ENCODE data around the gene PIBF1. TPM values are rescaled to one million over a fixed set of nuclear protein-coding genes. Genes with fewer than 3 reads are reported as not detected.

Gene PIBF1
- total RNA-seq, 1 donor from 2014 or later: 16.9 TPM

DNA sequence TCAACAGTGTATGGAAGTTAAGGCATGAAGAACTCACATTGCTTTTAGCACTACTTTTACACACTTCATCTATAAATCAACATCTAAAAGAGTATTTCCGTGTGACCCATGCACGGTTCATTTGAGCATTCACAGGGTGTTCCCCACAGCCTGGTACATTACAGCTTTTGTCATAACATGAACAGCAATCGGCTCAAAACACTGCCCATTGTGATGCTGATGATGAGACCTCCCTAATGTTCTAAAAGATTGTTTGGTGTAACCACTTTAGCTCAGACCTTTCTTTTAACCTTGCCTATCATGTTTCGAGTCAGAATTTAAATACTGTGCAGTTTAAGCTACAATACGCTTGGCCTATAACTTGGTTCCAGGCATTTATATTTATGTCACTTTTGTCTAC lies 272.8 kb downstream of the PIBF1 start:
- Histone ChIP-seq H3K27ac (no peak overlapping the region), H3K4me3 (no peak overlapping the region), H3K36me3 (no peaks in the 10 kb centered on the region), H3K9me3 (no peaks in the 10 kb centered on the region), H3K27me3 (no peaks in the 10 kb centered on the region), H3K4me1 (peaks cover 7% of the 10 kb centered on the region)
- intact Hi-C loops (cut with DNase I): no loop called here
- no peak for DNase-seq (ENCODE audit: extremely low spot score in 2 of 2)
- no peak for TF ChIP-seq POLR2A (IDR thresholded peaks at IDR 0.05)
- TF ChIP-seq, protein P1, sequence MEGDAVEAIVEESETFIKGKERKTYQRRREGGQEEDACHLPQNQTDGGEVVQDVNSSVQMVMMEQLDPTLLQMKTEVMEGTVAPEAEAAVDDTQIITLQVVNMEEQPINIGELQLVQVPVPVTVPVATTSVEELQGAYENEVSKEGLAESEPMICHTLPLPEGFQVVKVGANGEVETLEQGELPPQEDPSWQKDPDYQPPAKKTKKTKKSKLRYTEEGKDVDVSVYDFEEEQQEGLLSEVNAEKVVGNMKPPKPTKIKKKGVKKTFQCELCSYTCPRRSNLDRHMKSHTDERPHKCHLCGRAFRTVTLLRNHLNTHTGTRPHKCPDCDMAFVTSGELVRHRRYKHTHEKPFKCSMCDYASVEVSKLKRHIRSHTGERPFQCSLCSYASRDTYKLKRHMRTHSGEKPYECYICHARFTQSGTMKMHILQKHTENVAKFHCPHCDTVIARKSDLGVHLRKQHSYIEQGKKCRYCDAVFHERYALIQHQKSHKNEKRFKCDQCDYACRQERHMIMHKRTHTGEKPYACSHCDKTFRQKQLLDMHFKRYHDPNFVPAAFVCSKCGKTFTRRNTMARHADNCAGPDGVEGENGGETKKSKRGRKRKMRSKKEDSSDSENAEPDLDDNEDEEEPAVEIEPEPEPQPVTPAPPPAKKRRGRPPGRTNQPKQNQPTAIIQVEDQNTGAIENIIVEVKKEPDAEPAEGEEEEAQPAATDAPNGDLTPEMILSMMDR (IDR thresholded peaks at IDR 0.05): no peak
- TF ChIP-seq POLR2AphosphoS5 (IDR thresholded peaks at IDR 0.05; ENCODE audit: insufficient read depth in 1 of 2, low read depth in 1 of 2): no peak

DNA sequence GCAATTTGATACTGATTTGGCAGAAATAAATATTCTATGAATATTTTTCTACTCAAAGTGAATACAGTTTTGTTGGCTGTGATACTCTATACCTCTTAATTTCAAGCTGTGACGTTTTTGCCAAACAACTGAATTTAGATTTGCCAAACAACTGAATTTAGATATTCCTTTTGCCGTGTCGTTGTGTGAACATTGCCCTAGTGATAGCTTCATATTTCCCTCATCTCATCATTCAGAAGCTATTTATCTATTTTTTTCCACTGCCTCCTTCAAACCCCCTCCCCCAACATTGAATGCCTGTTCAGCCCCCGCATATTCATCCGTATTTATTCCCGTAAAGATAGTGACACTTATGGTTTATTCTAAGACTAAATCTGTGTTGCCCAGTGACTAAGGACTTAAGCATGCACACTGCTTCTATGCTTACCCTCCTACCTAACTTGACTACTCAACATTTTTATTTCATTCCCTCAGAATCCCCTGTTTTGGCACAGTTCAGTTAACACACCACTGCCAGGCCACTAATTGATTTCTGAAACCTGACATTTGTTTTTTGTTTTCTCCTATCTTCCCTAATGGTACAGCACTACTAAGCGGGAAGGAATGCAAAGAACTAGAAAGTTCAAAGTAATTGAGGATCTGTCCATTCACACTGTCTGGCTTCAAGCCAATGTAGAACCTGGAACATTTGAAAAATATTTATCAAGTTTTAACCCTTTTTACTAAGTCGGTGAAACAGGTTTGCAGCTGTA lies 274.1 kb downstream of the PIBF1 start:
- no peaks in the 10 kb centered on the region for H3K9me3 ChIP-seq
- H3K27me3 ChIP-seq: no peaks in the 10 kb centered on the region
- intact Hi-C loops (cut with DNase I): no loop called here
- DNase-seq (ENCODE audit: extremely low spot score in 2 of 2): no peak
- no peak overlapping the region for H3K27ac ChIP-seq
- no peaks in the 10 kb centered on the region for H3K36me3 ChIP-seq
- no peak overlapping the region for H3K4me3 ChIP-seq
- peaks cover 7% of the 10 kb centered on the region for H3K4me1 ChIP-seq
- TF ChIP-seq, protein P1 (IDR thresholded peaks at IDR 0.05): no peak
- TF ChIP-seq POLR2A (IDR thresholded peaks at IDR 0.05): no peak
- TF ChIP-seq POLR2AphosphoS5 (IDR thresholded peaks at IDR 0.05; ENCODE audit: insufficient read depth in 1 of 2, low read depth in 1 of 2): no peak

DNA sequence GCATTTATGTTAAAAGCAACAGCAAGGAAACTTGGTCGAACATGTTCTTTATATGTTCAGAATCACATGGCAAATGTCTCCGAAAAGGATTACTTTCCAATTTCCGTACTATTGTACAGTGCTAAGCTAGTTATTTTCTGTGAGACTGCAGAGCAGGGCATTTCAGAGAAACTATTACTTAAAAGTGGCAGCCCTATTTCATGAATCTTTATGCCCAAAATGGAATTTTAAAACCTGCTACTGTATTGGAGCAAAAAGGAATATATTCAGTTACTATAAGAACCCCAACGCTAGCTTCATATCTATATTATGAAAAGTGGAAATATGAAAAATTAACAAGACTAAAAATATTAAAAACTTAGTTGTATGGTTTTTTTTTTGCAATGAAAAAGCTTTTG lies 274.6 kb downstream of the PIBF1 start:
- intact Hi-C loops (cut with DNase I): no loop called here
- Histone ChIP-seq H3K9me3 (no peaks in the 10 kb centered on the region), H3K27me3 (no peaks in the 10 kb centered on the region), H3K27ac (no peak overlapping the region), H3K4me1 (peaks cover 7% of the 10 kb centered on the region), H3K36me3 (no peaks in the 10 kb centered on the region), H3K4me3 (no peak overlapping the region)
- TF ChIP-seq, protein P1 (IDR thresholded peaks at IDR 0.05): no peak
- TF ChIP-seq POLR2AphosphoS5 (IDR thresholded peaks at IDR 0.05; ENCODE audit: insufficient read depth in 1 of 2, low read depth in 1 of 2) (no peak), POLR2A (IDR thresholded peaks at IDR 0.05) (no peak)
- DNase-seq (ENCODE audit: extremely low spot score in 2 of 2): no peak

DNA sequence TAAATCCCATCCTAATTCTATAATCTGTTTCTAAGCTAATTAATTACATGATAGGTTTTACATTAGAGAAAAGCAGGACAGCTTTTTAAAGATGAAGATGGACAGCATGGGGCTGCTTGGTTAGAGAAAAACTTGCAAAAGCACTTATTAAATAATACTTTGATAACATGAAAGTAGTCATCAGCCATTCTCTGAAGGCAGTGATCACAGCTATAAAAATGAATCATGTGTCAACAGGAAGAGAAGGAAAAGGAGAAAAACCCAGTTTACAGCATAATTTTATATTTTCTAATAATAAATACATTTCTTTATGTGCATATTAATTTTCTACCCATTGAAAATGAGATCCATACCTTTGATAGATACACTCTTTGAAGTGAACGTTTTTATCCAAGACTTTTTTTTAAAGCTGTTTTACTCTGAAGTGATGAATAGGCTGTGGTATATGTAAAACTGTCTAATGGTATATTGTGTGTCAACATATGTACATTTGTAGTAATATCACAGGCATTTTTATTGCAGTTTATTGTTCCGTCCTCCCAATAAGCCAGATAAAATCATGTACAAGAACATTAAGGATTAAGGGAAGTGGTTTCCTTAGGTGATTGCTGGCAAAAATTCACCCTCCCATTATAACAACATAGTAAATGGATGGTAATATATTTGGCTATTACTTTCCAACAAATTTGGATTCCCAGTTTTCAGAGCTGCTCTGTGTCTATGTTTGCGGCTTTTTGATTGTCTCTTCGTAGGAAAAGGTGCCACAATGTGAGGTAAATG lies 275.5 kb downstream of the PIBF1 start:
- Histone ChIP-seq H3K27ac (no peak overlapping the region), H3K36me3 (no peaks in the 10 kb centered on the region), H3K9me3 (no peaks in the 10 kb centered on the region), H3K27me3 (no peaks in the 10 kb centered on the region), H3K4me3 (peak overlapping the region in 1 of 2 donors; percentile 73), H3K4me1 (peaks cover 7% of the 10 kb centered on the region)
- intact Hi-C loops (cut with DNase I): no loop called here
- DNase-seq (ENCODE audit: extremely low spot score in 2 of 2): no peak
- TF ChIP-seq POLR2AphosphoS5 (IDR thresholded peaks at IDR 0.05; ENCODE audit: insufficient read depth in 1 of 2, low read depth in 1 of 2) (peak in 1 of 2 donors; percentile 27), POLR2A (IDR thresholded peaks at IDR 0.05) (no peak)
- TF ChIP-seq, protein P1 (IDR thresholded peaks at IDR 0.05): no peak

DNA sequence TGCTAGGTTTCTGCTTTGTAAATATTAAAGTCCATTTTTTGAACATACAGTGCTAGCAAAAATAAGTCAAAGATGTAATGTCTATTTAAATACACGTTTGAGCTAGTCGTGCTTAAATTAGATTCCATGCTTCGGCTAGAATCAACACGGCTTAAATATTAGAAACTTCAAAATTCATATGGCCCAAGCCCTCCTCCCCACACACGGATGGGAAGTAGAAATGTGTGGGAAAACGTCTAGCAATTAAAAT lies 276.1 kb downstream of the PIBF1 start:
- Histone ChIP-seq H3K36me3 (peaks cover 0 to 1% of the 10 kb centered on the region in 2 donors), H3K9me3 (no peaks in the 10 kb centered on the region), H3K4me1 (peaks cover 7% of the 10 kb centered on the region), H3K27me3 (no peaks in the 10 kb centered on the region), H3K27ac (peak overlapping the region; percentile 21), H3K4me3 (peak overlapping the region in 1 of 2 donors; percentile 73)
- intact Hi-C loops (cut with DNase I): no loop called here
- no peak for DNase-seq (ENCODE audit: extremely low spot score in 2 of 2)
- TF ChIP-seq POLR2A (IDR thresholded peaks at IDR 0.05) (no peak), POLR2AphosphoS5 (IDR thresholded peaks at IDR 0.05; ENCODE audit: insufficient read depth in 1 of 2, low read depth in 1 of 2) (no peak)
- TF ChIP-seq, protein P1 (IDR thresholded peaks at IDR 0.05): no peak

All from vagina (tissue), 2 donors.